CD4-positive, alpha-beta T cell (primary cell): Measurements from ENCODE around the gene FAM174C. TPM values are rescaled to one million over a fixed set of nuclear protein-coding genes. Genes with fewer than 3 reads are reported as not detected.

Experiments
- ATAC-seq: fragments of 200-7000 bp; cut with Tn5 transposase; one replicate; pipeline ENCODE4 v1.10.0; 2022; ENCODE audit warnings: mild to moderate bottlenecking; ENCODE audit not compliant: poor library complexity
- CTCF ChIA-PET: fragments of 350-600 bp; sonication (Branson Sonifier 250); formaldehyde crosslinking; loops from one replicate; lab custom pipeline; 2021; ENCODE audit warnings: antibody characterized with exemption, inconsistent platforms; lab: Charles Lee
- POLR2A ChIA-PET: fragments of 350-600 bp; sonication (Branson Sonifier 250); formaldehyde crosslinking; loops from one replicate; lab custom pipeline; 2021; ENCODE audit warnings: antibody characterized with exemption, inconsistent platforms; lab: Charles Lee
- DNase-seq, 14 experiments: peaks; one replicate each; pipeline ENCODE4 v3.0.0-alpha.2; 2013 to 2020; ENCODE audit warnings: mixed read lengths in 2 of 14
- H3K27ac ChIP-seq, 2 donors: one replicate each; pipeline versions ENCODE4 v1.5.1 to v1.7.0; 2013; ENCODE audit warnings: low read length in 2 of 2, low read depth in 1 of 2, mild to moderate bottlenecking in 1 of 2
- H3K27me3 ChIP-seq, 2 experiments: 1 replicate in 1 of 2; 2 replicates in 1 of 2; pipeline versions ENCODE4 v1.6.1 to v1.7.0; 2013; ENCODE audit warnings: low read length in 2 of 2, control low read depth in 1 of 2, mild to moderate bottlenecking in 1 of 2, moderate library complexity in 1 of 2; ENCODE audit not compliant: insufficient read depth in 2 of 2, control insufficient read depth in 1 of 2
- H3K36me3 ChIP-seq: one replicate; pipeline ENCODE4 v1.6.1; 2013; ENCODE audit warnings: low read length, control low read depth; ENCODE audit not compliant: insufficient read depth
- H3K4me1 ChIP-seq: one replicate; pipeline ENCODE4 v1.6.1; 2013; ENCODE audit warnings: low read length, control low read depth; ENCODE audit not compliant: insufficient read depth
- H3K4me3 ChIP-seq: one replicate; pipeline ENCODE4 v1.5.1; 2013; ENCODE audit warnings: mild to moderate bottlenecking, low read length, moderate library complexity
- H3K9me3 ChIP-seq, 2 experiments: 1 replicate in 1 of 2; 2 replicates in 1 of 2; pipeline versions ENCODE4 v1.6.1 to v1.7.0; 2013; ENCODE audit warnings: low read length in 2 of 2, mild to moderate bottlenecking in 2 of 2, control low read depth in 1 of 2, moderate library complexity in 1 of 2; ENCODE audit not compliant: control insufficient read depth in 1 of 2, insufficient read depth in 1 of 2
- H3K27ac Mint-ChIP-seq: one replicate; pipeline ENCODE4 v1.8.0; 2020; ENCODE audit warnings: mixed read lengths
- H3K27me3 Mint-ChIP-seq: one replicate; pipeline ENCODE4 v1.8.0; 2021; ENCODE audit warnings: mixed read lengths
- H3K36me3 Mint-ChIP-seq: one replicate; pipeline ENCODE4 v1.8.0; 2021; ENCODE audit warnings: low read depth, mixed read lengths
- H3K4me1 Mint-ChIP-seq: one replicate; pipeline ENCODE4 v1.8.0; 2021; ENCODE audit warnings: low read depth, mixed read lengths
- H3K4me3 Mint-ChIP-seq: one replicate; pipeline ENCODE4 v1.8.0; 2020; ENCODE audit warnings: mild to moderate bottlenecking, mixed read lengths
- H3K9me3 Mint-ChIP-seq: one replicate; pipeline ENCODE4 v1.8.0; 2020; ENCODE audit warnings: mixed read lengths
- CTCF ChIP-seq: fragments of 200-600 bp; IDR thresholded peaks from one replicate; pipeline ENCODE4 v1.8.0; 2022; ENCODE audit warnings: antibody characterized with exemption, mild to moderate bottlenecking
- intact Hi-C, 2 experiments: fragments of 100-400 bp; cut with DNase I in 1 of 2; cut with micrococcal nuclease in 1 of 2; formaldehyde crosslinking; loops; one replicate each; pipeline versions ENCODE4 v1.15.1 to v1.9.0; 2023 to 2025; cut with DNase I, micrococcal nuclease
- total RNA-seq, 174 experiments: library from RNA in 2 of 174; stranded (reverse) in 2 of 174; gene quantifications; one replicate each; pipeline ENCODE4 v1.2.3 and lab custom pipeline; 2021 to 2026

Gene FAM174C
- total RNA-seq, 2 experiments from 2014 or later = 32.0 to 38.3 TPM

GRCh38 chr19:1287354-1288225, 12.3 kb downstream of the FAM174C start:
- no peaks in the 10 kb centered on the region for H3K36me3 ChIP-seq
- POLR2A ChIA-PET = no interaction called here

GRCh38 chr19:1288226-1288612, 12.9 kb downstream of the FAM174C start:
- peaks cover 14% of the 10 kb centered on the region for H3K4me1 ChIP-seq
- peaks cover 56 to 65% of the 10 kb centered on the region in 2 experiments for H3K27me3 ChIP-seq
- no peak for TF ChIP-seq CTCF
- intact Hi-C loops = no loop called here
- Mint-ChIP-seq H3K9me3 (no peaks in the 10 kb centered on the region), H3K27me3 (peaks cover 37% of the 10 kb centered on the region), H3K4me3 (no peak overlapping the region), H3K36me3 (no peaks in the 10 kb centered on the region), H3K27ac (no peak overlapping the region), H3K4me1 (peaks cover 4% of the 10 kb centered on the region)
- CTCF ChIA-PET = no interaction called here
- H3K9me3 ChIP-seq = peaks cover 0 to 62% of the 10 kb centered on the region in 2 experiments
- ATAC-seq (no peak), DNase-seq (no peak)
- POLR2A ChIA-PET = no interaction called here
- no peaks in the 10 kb centered on the region for H3K36me3 ChIP-seq
- H3K4me3 ChIP-seq = no peak overlapping the region
- H3K27ac ChIP-seq = no peak overlapping the region

More at GRCh38 chr19:1287354-1288225, 12.3 kb downstream of the FAM174C start:
- intact Hi-C loops = no loop called here
- Histone ChIP-seq H3K9me3 (peaks cover 0 to 55% of the 10 kb centered on the region in 2 experiments), H3K27ac (no peak overlapping the region), H3K27me3 (peaks cover 56 to 65% of the 10 kb centered on the region in 2 experiments), H3K4me1 (peaks cover 14% of the 10 kb centered on the region), H3K4me3 (no peak overlapping the region)
- CTCF ChIA-PET = no interaction called here
- H3K9me3 Mint-ChIP-seq = no peaks in the 10 kb centered on the region
- TF ChIP-seq CTCF = no peak
- no peak overlapping the region for H3K27ac Mint-ChIP-seq
- no peak overlapping the region for H3K4me3 Mint-ChIP-seq
- H3K27me3 Mint-ChIP-seq = peaks cover 35% of the 10 kb centered on the region
- H3K4me1 Mint-ChIP-seq = peaks cover 4% of the 10 kb centered on the region
- DNase-seq (no peak), ATAC-seq (no peak)
- no peaks in the 10 kb centered on the region for H3K36me3 Mint-ChIP-seq

- Histone ChIP-seq H3K36me3 (no peaks in the 10 kb centered on the region), H3K4me1 (peaks cover 14% of the 10 kb centered on the region), H3K27me3 (peaks cover 61 to 70% of the 10 kb centered on the region in 2 experiments), H3K27ac (no peak overlapping the region), H3K9me3 (peaks cover 0 to 70% of the 10 kb centered on the region in 2 experiments), H3K4me3 (no peak overlapping the region)
- ChIA-PET CTCF (no interaction called here), POLR2A (no interaction called here)
- DNase-seq (no peak), ATAC-seq (no peak)
- H3K27me3 Mint-ChIP-seq = peaks cover 36% of the 10 kb centered on the region
- no peak overlapping the region for H3K4me3 Mint-ChIP-seq
- H3K36me3 Mint-ChIP-seq = no peaks in the 10 kb centered on the region
- no peaks in the 10 kb centered on the region for H3K9me3 Mint-ChIP-seq
- TF ChIP-seq CTCF = no peak
- peaks cover 4% of the 10 kb centered on the region for H3K4me1 Mint-ChIP-seq
- intact Hi-C loops = no loop called here
- H3K27ac Mint-ChIP-seq = no peak overlapping the region
Measured at GRCh38 chr19:1288833-1289685, 13.7 kb downstream of the FAM174C start.
